Ovary (tissue), 3 donors: ENCODE data around the gene ACSM2B.

Experiments used
- EP300 ChIP-seq: sonication (generic); formaldehyde crosslinking; IDR thresholded peaks from one replicate; pipeline ENCODE4 v1.6.1; 2017; ENCODE audit warnings: antibody characterized with exemption
- POLR2A ChIP-seq: fragments of 450-650 bp; IDR thresholded peaks from one replicate; pipeline ENCODE4 v1.6.1; 2017; ENCODE audit warnings: antibody characterized with exemption, mild to moderate bottlenecking, moderate library complexity
- TF ChIP-seq, protein P1 (sequence below), 3 donors: fragments of 450-650 bp in 2 of 3; fragments of 200-600 bp in 1 of 3; IDR thresholded peaks; one replicate each; pipeline versions ENCODE4 v1.5.1 to v1.8.0; 2016 to 2022; ENCODE audit warnings: antibody characterized with exemption in 3 of 3, mild to moderate bottlenecking in 1 of 3
- donor health status: DM: no; HTN: no; CAD: no.

DNA sequence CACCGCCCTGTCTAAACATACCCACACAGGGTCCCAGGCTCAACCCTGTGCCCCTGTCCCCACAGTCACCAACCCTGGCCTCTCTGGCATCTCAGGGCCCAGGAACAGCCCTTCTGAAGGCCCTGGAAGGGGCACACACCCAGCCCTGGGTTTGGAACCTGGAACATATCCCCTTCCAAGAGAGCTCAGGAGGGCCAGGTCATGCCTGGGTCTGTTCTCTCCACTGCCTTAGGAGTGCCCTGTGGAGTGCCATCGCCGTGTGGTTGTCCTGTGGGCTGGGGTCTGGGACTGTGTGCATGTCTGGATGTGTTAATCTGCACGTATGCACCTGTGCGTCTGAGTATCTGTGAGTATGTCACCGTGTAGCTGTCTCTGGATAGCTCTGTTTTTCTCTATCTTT, 45.2 kb upstream of the ACSM2B start:
- TF ChIP-seq, protein P1, sequence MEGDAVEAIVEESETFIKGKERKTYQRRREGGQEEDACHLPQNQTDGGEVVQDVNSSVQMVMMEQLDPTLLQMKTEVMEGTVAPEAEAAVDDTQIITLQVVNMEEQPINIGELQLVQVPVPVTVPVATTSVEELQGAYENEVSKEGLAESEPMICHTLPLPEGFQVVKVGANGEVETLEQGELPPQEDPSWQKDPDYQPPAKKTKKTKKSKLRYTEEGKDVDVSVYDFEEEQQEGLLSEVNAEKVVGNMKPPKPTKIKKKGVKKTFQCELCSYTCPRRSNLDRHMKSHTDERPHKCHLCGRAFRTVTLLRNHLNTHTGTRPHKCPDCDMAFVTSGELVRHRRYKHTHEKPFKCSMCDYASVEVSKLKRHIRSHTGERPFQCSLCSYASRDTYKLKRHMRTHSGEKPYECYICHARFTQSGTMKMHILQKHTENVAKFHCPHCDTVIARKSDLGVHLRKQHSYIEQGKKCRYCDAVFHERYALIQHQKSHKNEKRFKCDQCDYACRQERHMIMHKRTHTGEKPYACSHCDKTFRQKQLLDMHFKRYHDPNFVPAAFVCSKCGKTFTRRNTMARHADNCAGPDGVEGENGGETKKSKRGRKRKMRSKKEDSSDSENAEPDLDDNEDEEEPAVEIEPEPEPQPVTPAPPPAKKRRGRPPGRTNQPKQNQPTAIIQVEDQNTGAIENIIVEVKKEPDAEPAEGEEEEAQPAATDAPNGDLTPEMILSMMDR (IDR thresholded peaks at IDR 0.05), result no peak
- TF ChIP-seq POLR2A (no peak), EP300 (no peak)
